Lower leg skin (tissue), 3 donors: ENCODE measurements around the gene DSCAML1.

ENCODE experiments used
- CTCF ChIP-seq, 3 donors: fragments of 450-650 bp; IDR thresholded peaks; one replicate each; pipeline ENCODE4 v1.5.1; 2016; ENCODE audit warnings: antibody characterized with exemption in 3 of 3, mild to moderate bottlenecking in 3 of 3, moderate library complexity in 2 of 3
- POLR2A ChIP-seq, 2 donors: fragments of 450-650 bp; IDR thresholded peaks; one replicate each; pipeline ENCODE4 v1.6.1; 2016 to 2017; ENCODE audit warnings: antibody characterized with exemption in 2 of 2, mild to moderate bottlenecking in 1 of 2, moderate library complexity in 1 of 2

- no peak for TF ChIP-seq CTCF (IDR thresholded peaks at IDR 0.05)
- no peak for TF ChIP-seq POLR2A (IDR thresholded peaks at IDR 0.05)
Observed at GRCh38 chr11:117765068-117765467, 31.9 kb downstream of the DSCAML1 start.
